Measurements from ENCODE around the gene ZHX3.

DNA sequence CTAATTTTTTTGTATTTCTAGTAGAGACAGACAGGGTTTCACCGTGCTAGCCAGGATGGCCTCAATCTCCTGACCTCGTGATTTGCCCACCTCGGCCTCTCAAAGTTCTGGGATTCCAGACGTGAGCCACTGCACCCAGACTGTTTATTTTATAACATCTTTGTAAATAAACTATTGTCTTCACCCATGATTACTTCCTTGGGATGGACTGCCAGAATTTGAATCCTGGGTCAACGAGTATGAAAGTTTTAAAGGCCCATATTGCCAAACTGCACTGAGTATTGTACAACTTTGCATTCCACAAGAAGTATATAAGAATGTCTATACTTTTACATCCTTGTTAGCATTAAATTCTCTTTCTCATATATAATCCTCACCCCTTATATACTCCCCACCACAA lies 38.6 kb downstream of the ZHX3 start:
- TF ChIP-seq, protein P1, sequence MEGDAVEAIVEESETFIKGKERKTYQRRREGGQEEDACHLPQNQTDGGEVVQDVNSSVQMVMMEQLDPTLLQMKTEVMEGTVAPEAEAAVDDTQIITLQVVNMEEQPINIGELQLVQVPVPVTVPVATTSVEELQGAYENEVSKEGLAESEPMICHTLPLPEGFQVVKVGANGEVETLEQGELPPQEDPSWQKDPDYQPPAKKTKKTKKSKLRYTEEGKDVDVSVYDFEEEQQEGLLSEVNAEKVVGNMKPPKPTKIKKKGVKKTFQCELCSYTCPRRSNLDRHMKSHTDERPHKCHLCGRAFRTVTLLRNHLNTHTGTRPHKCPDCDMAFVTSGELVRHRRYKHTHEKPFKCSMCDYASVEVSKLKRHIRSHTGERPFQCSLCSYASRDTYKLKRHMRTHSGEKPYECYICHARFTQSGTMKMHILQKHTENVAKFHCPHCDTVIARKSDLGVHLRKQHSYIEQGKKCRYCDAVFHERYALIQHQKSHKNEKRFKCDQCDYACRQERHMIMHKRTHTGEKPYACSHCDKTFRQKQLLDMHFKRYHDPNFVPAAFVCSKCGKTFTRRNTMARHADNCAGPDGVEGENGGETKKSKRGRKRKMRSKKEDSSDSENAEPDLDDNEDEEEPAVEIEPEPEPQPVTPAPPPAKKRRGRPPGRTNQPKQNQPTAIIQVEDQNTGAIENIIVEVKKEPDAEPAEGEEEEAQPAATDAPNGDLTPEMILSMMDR (IDR thresholded peaks at IDR 0.05), result no peak
- TF ChIP-seq POLR2A (IDR thresholded peaks at IDR 0.05), result no peak
- TF ChIP-seq EP300 (IDR thresholded peaks at IDR 0.05), result no peak

All from suprapubic skin (tissue), 3 donors.